Sigmoid colon (tissue), 4 donors: ENCODE results near the gene ZRSR2.

Source experiments
- POLR2A ChIP-seq, 2 donors: fragments of 450-650 bp; IDR thresholded peaks; one replicate each; pipeline ENCODE4 v1.6.1; 2016; ENCODE audit warnings: antibody characterized with exemption in 2 of 2, mild to moderate bottlenecking in 2 of 2, moderate library complexity in 2 of 2
- POLR2AphosphoS5 ChIP-seq, 4 donors: sonication (generic); formaldehyde crosslinking; IDR thresholded peaks; one replicate each; pipeline ENCODE4 v1.6.1; 2017; ENCODE audit warnings: antibody characterized with exemption in 4 of 4
- TF ChIP-seq, protein P1 (sequence below), 4 experiments: fragments of 450-650 bp in 3 of 4; fragments of 200-600 bp in 1 of 4; IDR thresholded peaks; one replicate each; pipeline ENCODE4 v1.5.1; 2016 to 2019; ENCODE audit warnings: antibody characterized with exemption in 4 of 4, mild to moderate bottlenecking in 3 of 4, moderate library complexity in 2 of 4

DNA sequence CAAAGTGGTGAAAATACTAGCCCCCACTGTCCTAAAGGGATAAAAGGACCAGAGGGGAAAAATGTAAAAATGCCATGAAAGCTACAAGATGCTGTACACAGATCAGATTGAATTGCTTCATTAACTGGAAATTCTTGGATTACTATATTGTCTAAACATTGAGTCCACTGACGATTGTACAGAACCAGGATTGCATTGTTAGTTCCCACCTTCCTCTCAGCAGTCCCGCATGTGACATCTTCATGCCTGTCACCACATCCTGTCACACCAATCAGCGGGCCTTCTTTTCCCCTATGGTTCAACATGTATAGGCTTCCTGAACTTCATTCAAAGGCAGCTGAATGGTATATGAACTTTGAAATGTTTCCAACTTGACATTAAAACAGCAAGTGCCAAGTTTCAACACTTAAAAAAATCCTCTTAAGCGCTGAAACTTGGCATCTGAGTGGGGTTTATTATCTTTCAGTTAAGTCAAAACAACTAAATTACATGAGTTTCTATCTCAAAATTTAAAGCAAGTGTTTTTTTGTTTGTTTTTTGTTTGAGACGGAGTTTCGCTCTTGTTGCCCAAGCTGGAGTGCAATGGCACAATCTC lies 24.6 kb downstream of the ZRSR2 start:
- TF ChIP-seq, protein P1, sequence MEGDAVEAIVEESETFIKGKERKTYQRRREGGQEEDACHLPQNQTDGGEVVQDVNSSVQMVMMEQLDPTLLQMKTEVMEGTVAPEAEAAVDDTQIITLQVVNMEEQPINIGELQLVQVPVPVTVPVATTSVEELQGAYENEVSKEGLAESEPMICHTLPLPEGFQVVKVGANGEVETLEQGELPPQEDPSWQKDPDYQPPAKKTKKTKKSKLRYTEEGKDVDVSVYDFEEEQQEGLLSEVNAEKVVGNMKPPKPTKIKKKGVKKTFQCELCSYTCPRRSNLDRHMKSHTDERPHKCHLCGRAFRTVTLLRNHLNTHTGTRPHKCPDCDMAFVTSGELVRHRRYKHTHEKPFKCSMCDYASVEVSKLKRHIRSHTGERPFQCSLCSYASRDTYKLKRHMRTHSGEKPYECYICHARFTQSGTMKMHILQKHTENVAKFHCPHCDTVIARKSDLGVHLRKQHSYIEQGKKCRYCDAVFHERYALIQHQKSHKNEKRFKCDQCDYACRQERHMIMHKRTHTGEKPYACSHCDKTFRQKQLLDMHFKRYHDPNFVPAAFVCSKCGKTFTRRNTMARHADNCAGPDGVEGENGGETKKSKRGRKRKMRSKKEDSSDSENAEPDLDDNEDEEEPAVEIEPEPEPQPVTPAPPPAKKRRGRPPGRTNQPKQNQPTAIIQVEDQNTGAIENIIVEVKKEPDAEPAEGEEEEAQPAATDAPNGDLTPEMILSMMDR (IDR thresholded peaks at IDR 0.05) = no peak
- TF ChIP-seq POLR2AphosphoS5 (IDR thresholded peaks at IDR 0.05) (no peak), POLR2A (IDR thresholded peaks at IDR 0.05) (no peak)
